GM12878 (cell line): ENCODE measurements around the gene POLK. TPM values are rescaled to one million over a fixed set of nuclear protein-coding genes. Genes with fewer than 3 reads are reported as not detected.

Source experiments
- ATAC-seq: fragments of 200-7000 bp; cut with Tn5 transposase; 3 replicates; pipeline ENCODE4 v1.9.1; 2020; ENCODE audit warnings: mild to moderate bottlenecking, moderate library complexity
- BruUV-seq: library from RNA; stranded (reverse); fragments of 400-500 nt; replicated peaks from 2 replicates; lab custom pipeline; 2021; lab: Mats Ljungman, UMichigan
- CTCF ChIA-PET: fragments of 300-600 bp; sonication (Branson Sonifier 250); formaldehyde crosslinking; extraction: SDS; loops from one replicate; lab custom pipeline; 2021; ENCODE audit warnings: inconsistent platforms; lab: Yijun Ruan, JAX
- POLR2A ChIA-PET: fragments of 350-600 bp; formaldehyde crosslinking; extraction: SDS; loops from one replicate; lab custom pipeline; 2021; ENCODE audit warnings: inconsistent platforms; lab: Charles Lee
- RAD21 ChIA-PET: fragments of 300-600 bp; sonication (Branson Sonifier 250); formaldehyde crosslinking; loops from one replicate; lab custom pipeline; 2023; ENCODE audit warnings: antibody characterized with exemption; ENCODE audit not compliant: unreplicated experiment; lab: Charles Lee
- SMC1A ChIA-PET: fragments of 300-600 bp; sonication (Branson Sonifier 250); formaldehyde crosslinking; loops from one replicate; lab custom pipeline; 2023; ENCODE audit not compliant: unreplicated experiment, uncharacterized antibody; lab: Charles Lee
- DNase-seq: peaks from one replicate; pipeline ENCODE4 v3.0.0-alpha.2; 2011; ENCODE audit warnings: low read depth, low spot score
- FAIRE-seq: peaks from 3 replicates; lab custom pipeline; 2011; peaks lifted over from hg19 to GRCh38; lab: Jason Lieb, UNC
- H2AFZ ChIP-seq: 2 replicates; pipeline ENCODE4 v1.6.0; 2011; ENCODE audit warnings: low read depth, low read length, control low read depth; ENCODE audit not compliant: control insufficient read depth
- H3K27ac ChIP-seq: 2 replicates; pipeline ENCODE4 v1.5.1; 2011; ENCODE audit warnings: control low read depth; ENCODE audit not compliant: control insufficient read depth, insufficient read depth
- H3K27me3 ChIP-seq, 2 experiments: replicated peaks in 1 of 2; 2 replicates each; pipeline versions ENCODE4 v1.6.0 to v1.6.1; 2011; ENCODE audit warnings: low read length in 1 of 2; ENCODE audit not compliant: control insufficient read depth in 2 of 2, insufficient read depth in 2 of 2
- H3K36me3 ChIP-seq, 2 experiments: 2 replicates each; pipeline ENCODE4 v1.5.1; 2011; ENCODE audit warnings: low read length in 1 of 2; ENCODE audit not compliant: control insufficient read depth in 2 of 2, insufficient read depth in 2 of 2
- H3K4me1 ChIP-seq: 2 replicates; pipeline ENCODE4 v1.6.1; 2011; ENCODE audit warnings: mild to moderate bottlenecking, low read length, moderate library complexity, mixed read lengths; ENCODE audit not compliant: control insufficient read depth, insufficient read depth
- H3K4me2 ChIP-seq: 2 replicates; pipeline ENCODE4 v1.6.0; 2011; ENCODE audit warnings: control low read depth; ENCODE audit not compliant: control insufficient read depth, insufficient read depth
- H3K4me3 ChIP-seq: fragments of 200-600 bp; sonication (generic); 2 replicates; pipeline ENCODE4 v1.5.1; 2016
- H3K79me2 ChIP-seq: 2 replicates; pipeline ENCODE4 v1.6.0; 2011; ENCODE audit warnings: low read length; ENCODE audit not compliant: control insufficient read depth, insufficient read depth
- H3K9ac ChIP-seq: 2 replicates; pipeline ENCODE4 v1.8.0; 2011; ENCODE audit warnings: low read length, control low read depth, mixed read lengths; ENCODE audit not compliant: control insufficient read depth, insufficient read depth
- H3K9me3 ChIP-seq: replicated peaks from 3 replicates; pipeline ENCODE4 v1.5.1; 2011; ENCODE audit warnings: mild to moderate bottlenecking, low read length; ENCODE audit not compliant: control insufficient read depth, insufficient read depth
- H4K20me1 ChIP-seq: 2 replicates; pipeline ENCODE4 v1.6.0; 2011; ENCODE audit not compliant: control insufficient read depth, insufficient read depth
- CHD4 ChIP-seq: fragments of 200-600 bp; sonication (generic); IDR thresholded peaks from 2 replicates; pipeline ENCODE4 v1.6.1; 2016; ENCODE audit warnings: mild to moderate bottlenecking
- CREB1 ChIP-seq: IDR thresholded peaks from 2 replicates; pipeline ENCODE4 v1.6.1; 2012; ENCODE audit warnings: low read depth, mild to moderate bottlenecking, inconsistent platforms
- FOXK2 ChIP-seq: fragments of 450-650 bp; IDR thresholded peaks from 2 replicates; pipeline ENCODE4 v1.6.1; 2017; ENCODE audit warnings: mild to moderate bottlenecking, moderate library complexity
- JUND ChIP-seq: IDR thresholded peaks from 2 replicates; pipeline ENCODE4 v1.6.1; 2012; ENCODE audit warnings: low read depth, mild to moderate bottlenecking, low read length, improper control_type of control experiment, moderate library complexity
- MTA2 ChIP-seq: fragments of 450-650 bp; IDR thresholded peaks from 2 replicates; pipeline ENCODE4 v1.6.1; 2016; ENCODE audit warnings: low read depth, mild to moderate bottlenecking, moderate library complexity
- PAX5 ChIP-seq: IDR thresholded peaks from 2 replicates; pipeline ENCODE4 v1.6.1; 2011; ENCODE audit warnings: low read depth, low read length, borderline replicate concordance
- RCOR1 ChIP-seq: conservative IDR thresholded peaks from 2 replicates; pipeline ENCODE4 v1.6.1; 2012; ENCODE audit warnings: low read depth, low read length, improper control_type of control experiment
- REST ChIP-seq: IDR thresholded peaks from 2 replicates; pipeline ENCODE4 v1.6.1; 2012; ENCODE audit warnings: mild to moderate bottlenecking, low read depth, low read length
- SP1 ChIP-seq: IDR thresholded peaks from one replicate; pipeline ENCODE4 v1.6.1; 2011; ENCODE audit warnings: low read depth, low read length
- SRF ChIP-seq, 2 experiments: IDR thresholded peaks; 2 replicates each; pipeline ENCODE4 v1.6.1; 2011; ENCODE audit warnings: low read depth in 2 of 2, low read length in 2 of 2, mild to moderate bottlenecking in 1 of 2, moderate library complexity in 1 of 2
- TAF1 ChIP-seq: IDR thresholded peaks from 2 replicates; pipeline ENCODE4 v1.6.1; 2011; ENCODE audit warnings: mild to moderate bottlenecking, low read depth, low read length, borderline replicate concordance
- TBL1XR1 ChIP-seq: IDR thresholded peaks from 2 replicates; pipeline ENCODE4 v1.6.1; 2012; ENCODE audit warnings: low read depth, low read length, improper control_type of control experiment
- ZBTB33 ChIP-seq: fragments of 450-650 bp; IDR thresholded peaks from 2 replicates; pipeline ENCODE4 v1.6.1; 2017; ENCODE audit warnings: mild to moderate bottlenecking
- ZZZ3 ChIP-seq: IDR thresholded peaks from 2 replicates; pipeline ENCODE4 v1.6.1; 2011; ENCODE audit warnings: low read depth; ENCODE audit not compliant: control insufficient read depth, insufficient read length
- WGBS: methylation state at CpG from one replicate; pipeline ENCODE4 v1.1.6; 2016; ENCODE audit warnings: low lambda C conversion rate; ENCODE audit not compliant: insufficient replicate concordance, insufficient coverage; ENCODE audit errors: missing lambda C conversion rate; 5-methylcytosine and 5-hydroxymethylcytosine counted together
- in situ Hi-C: fragments of 300-500 bp; cut with MboI; formaldehyde crosslinking; loops from 9 replicates; pipeline ENCODE4 v1.14.3; 2018; ENCODE audit warnings: mixed read lengths
- intact Hi-C: fragments of 100-400 bp; cut with micrococcal nuclease; formaldehyde crosslinking; loops from one replicate; pipeline ENCODE4 v1.14.2; 2022; ENCODE audit not compliant: unreplicated experiment
- polyA plus RNA-seq, 11 experiments: library from polyadenylated mRNA; depleted of rRNA in 4 of 11; unstranded in 6 of 11; stranded (reverse) in 5 of 11; fragments of >200 nt; fragmentation: Nextera tagmentation in 4 of 11; fragmentation: Illumina TruSeq in 1 of 11; extraction: Ambion mirVana in 4 of 11; extraction: Trizol in 1 of 11; gene quantifications; 1 replicate in 1 of 11; 2 replicates in 10 of 11; pipeline versions ENCODE4 v1.2.1 to v1.2.3, GENCODE V29; 2011 to 2016; ENCODE audit warnings: inconsistent platforms in 2 of 11, missing spikeins in 2 of 11, low read depth in 1 of 11
- total RNA-seq, 4 experiments: library from RNA; depleted of rRNA in 3 of 4; stranded (reverse); fragments of >200 nt in 3 of 4; fragmentation: Illumina TruSeq in 1 of 4; extraction: Trizol in 1 of 4; gene quantifications; 2 replicates each; pipeline versions ENCODE4 v1.2.1 to v1.2.3, GENCODE V29; 2013 to 2021

Gene POLK
- total and polyA plus RNA-seq, 10 of the 15 experiments (the other 5 are each of a cell fraction or from before 2014, with no cell fraction given): 10.4 to 47.6 (median 29.0) TPM

- Histone ChIP-seq H2AFZ (no peak overlapping the region), H3K4me3 (no peak overlapping the region), H3K4me2 (no peak overlapping the region), H3K36me3 (peaks cover 0 to 23% of the 10 kb centered on the region in 2 experiments; a peak in 2 of 4 replicates), H3K9ac (no peak overlapping the region), H3K27ac (no peak overlapping the region), H3K79me2 (no peaks in the 10 kb centered on the region), H3K27me3 (no peaks in the 10 kb centered on the region), H3K4me1 (no peaks in the 10 kb centered on the region), H4K20me1 (no peaks in the 10 kb centered on the region), H3K9me3 (no peaks in the 10 kb centered on the region)
- no TSS peak for BruUV-seq
- SMC1A ChIA-PET: interaction anchor here (1.0 to 1.9 kb wide), 2 partner anchors 13 to 77 kb away, joined by 4 to 6 read pairs; partner anchors contain the start of gene POLK
- ATAC-seq (no peak), FAIRE-seq (no peak), DNase-seq (no peak)
- WGBS: 98% methylated on average over 3 of the region's 3 CpGs
- RAD21 ChIA-PET: no interaction called here
- POLR2A ChIA-PET: no interaction called here
- intact Hi-C loops: loop anchor here (10.0 kb wide), 1 partner anchor 154 kb away; no protein-coding TSS in a partner anchor
- in situ Hi-C loops: no loop called here
- no peak for TF ChIP-seq REST
- TF ChIP-seq FOXK2: no peak
- no peak for TF ChIP-seq TAF1
- TF ChIP-seq ZBTB33: no peak
- TF ChIP-seq CREB1: no peak
- TF ChIP-seq MTA2: no peak
- no peak for TF ChIP-seq ZZZ3
- TF ChIP-seq CHD4: no peak
- TF ChIP-seq TBL1XR1: no peak
- TF ChIP-seq SRF (IDR thresholded peaks at IDR 0.05; ENCODE audit: low read depth in 2 of 2, low read length in 2 of 2): no peak
- no peak for TF ChIP-seq PAX5
- no peak for TF ChIP-seq RCOR1
- TF ChIP-seq SP1: no peak
- TF ChIP-seq JUND: no peak
- CTCF ChIA-PET: interaction anchor here (3.0 kb wide), 1 partner anchor 92 kb away, joined by 13 read pairs; no protein-coding TSS in a partner anchor
Observed at GRCh38 chr5:75588666-75589065, 77.0 kb downstream of the POLK start.
